HepG2 (cell line): ENCODE measurements around the gene KIF6.

Experiments used
- BRCA1 ChIP-seq: sonication (generic); formaldehyde crosslinking; IDR thresholded peaks from 2 replicates; pipeline ENCODE4 v1.4.0; 2020; ENCODE audit warnings: missing genetic modification reagents
- EHMT2 ChIP-seq: fragments of 200-600 bp; sonication (generic); IDR thresholded peaks from 2 replicates; pipeline ENCODE4 v1.7.0; 2017; ENCODE audit warnings: antibody characterized with exemption, low read depth, low read length, borderline replicate concordance
- POLR2A ChIP-seq, 2 experiments: IDR thresholded peaks; 2 replicates each; pipeline ENCODE4 v1.6.1; 2011; ENCODE audit warnings: low read depth in 2 of 2, low read length in 2 of 2, mild to moderate bottlenecking in 1 of 2, moderate library complexity in 1 of 2; ENCODE audit not compliant: insufficient read depth in 1 of 2
- TBX3 ChIP-seq: fragments of 450-650 bp; IDR thresholded peaks from 2 replicates; pipeline ENCODE4 v1.6.1; 2017; ENCODE audit warnings: antibody characterized with exemption, mild to moderate bottlenecking, inconsistent platforms, borderline replicate concordance
- TF ChIP-seq, protein P1 (sequence below): sonication (generic); formaldehyde crosslinking; IDR thresholded peaks from 2 replicates; pipeline ENCODE4 v1.8.1; 2023; ENCODE audit warnings: missing genetic modification reagents, inconsistent platforms, borderline replicate concordance
- TF ChIP-seq, protein P2 (sequence below), 2 experiments: IDR thresholded peaks; 2 replicates each; pipeline ENCODE4 v1.6.1; 2011 to 2012; ENCODE audit warnings: low read length in 2 of 2, borderline replicate concordance in 1 of 2, low read depth in 1 of 2, mild to moderate bottlenecking in 1 of 2, moderate library complexity in 1 of 2

DNA sequence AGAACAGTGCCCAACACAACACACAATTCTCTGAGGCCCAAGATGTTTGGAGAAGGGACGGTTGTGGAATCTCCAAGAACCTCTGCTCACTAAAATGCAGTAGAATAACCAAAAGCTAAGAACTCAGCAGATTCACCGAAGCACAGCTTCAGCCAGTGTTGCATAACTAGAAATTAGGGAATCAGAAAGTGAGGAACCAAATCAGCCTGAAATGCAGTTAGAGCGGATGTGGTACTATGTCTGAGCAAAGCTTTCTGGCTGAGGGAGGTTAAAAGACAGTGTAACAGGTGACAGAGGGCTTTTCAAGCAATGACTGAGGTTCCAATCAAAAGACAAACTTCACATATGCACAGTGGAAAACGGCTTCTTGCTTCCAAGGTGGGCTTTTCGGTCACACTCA is 204.8 kb downstream of the KIF6 start:
- TF ChIP-seq, protein P1, sequence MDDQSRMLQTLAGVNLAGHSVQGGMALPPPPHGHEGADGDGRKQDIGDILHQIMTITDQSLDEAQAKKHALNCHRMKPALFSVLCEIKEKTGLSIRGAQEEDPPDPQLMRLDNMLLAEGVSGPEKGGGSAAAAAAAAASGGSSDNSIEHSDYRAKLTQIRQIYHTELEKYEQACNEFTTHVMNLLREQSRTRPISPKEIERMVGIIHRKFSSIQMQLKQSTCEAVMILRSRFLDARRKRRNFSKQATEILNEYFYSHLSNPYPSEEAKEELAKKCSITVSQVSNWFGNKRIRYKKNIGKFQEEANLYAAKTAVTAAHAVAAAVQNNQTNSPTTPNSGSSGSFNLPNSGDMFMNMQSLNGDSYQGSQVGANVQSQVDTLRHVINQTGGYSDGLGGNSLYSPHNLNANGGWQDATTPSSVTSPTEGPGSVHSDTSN: no peak
- TF ChIP-seq BRCA1 (CRISPR knock-in tag) (no peak), POLR2A (IDR thresholded peaks at IDR 0.05; ENCODE audit: insufficient read depth in 1 of 2, low read depth in 2 of 2, low read length in 2 of 2) (no peak), EHMT2 (no peak), TBX3 (no peak)
- TF ChIP-seq, protein P2, sequence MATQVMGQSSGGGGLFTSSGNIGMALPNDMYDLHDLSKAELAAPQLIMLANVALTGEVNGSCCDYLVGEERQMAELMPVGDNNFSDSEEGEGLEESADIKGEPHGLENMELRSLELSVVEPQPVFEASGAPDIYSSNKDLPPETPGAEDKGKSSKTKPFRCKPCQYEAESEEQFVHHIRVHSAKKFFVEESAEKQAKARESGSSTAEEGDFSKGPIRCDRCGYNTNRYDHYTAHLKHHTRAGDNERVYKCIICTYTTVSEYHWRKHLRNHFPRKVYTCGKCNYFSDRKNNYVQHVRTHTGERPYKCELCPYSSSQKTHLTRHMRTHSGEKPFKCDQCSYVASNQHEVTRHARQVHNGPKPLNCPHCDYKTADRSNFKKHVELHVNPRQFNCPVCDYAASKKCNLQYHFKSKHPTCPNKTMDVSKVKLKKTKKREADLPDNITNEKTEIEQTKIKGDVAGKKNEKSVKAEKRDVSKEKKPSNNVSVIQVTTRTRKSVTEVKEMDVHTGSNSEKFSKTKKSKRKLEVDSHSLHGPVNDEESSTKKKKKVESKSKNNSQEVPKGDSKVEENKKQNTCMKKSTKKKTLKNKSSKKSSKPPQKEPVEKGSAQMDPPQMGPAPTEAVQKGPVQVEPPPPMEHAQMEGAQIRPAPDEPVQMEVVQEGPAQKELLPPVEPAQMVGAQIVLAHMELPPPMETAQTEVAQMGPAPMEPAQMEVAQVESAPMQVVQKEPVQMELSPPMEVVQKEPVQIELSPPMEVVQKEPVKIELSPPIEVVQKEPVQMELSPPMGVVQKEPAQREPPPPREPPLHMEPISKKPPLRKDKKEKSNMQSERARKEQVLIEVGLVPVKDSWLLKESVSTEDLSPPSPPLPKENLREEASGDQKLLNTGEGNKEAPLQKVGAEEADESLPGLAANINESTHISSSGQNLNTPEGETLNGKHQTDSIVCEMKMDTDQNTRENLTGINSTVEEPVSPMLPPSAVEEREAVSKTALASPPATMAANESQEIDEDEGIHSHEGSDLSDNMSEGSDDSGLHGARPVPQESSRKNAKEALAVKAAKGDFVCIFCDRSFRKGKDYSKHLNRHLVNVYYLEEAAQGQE (IDR thresholded peaks at IDR 0.05; ENCODE audit: borderline replicate concordance in 1 of 2, low read depth in 1 of 2, low read length in 2 of 2): no peak
